ENCODE data around the gene ZNF133. TPM values are rescaled to one million over a fixed set of nuclear protein-coding genes. Genes with fewer than 3 reads are reported as not detected.

ZNF133 gene
- total and polyA plus RNA-seq, 2 donors from 2014 or later, result 12.8 to 15.0 TPM

GRCh38 chr20:18276821-18277220 is 11.5 kb upstream of the ZNF133 start:
- H3K27me3 ChIP-seq (ENCODE audit: control insufficient read depth, insufficient read depth, low read length), result no peaks in the 10 kb centered on the region

GRCh38 chr20:18279242-18279641 is 9.1 kb upstream of the ZNF133 start:
- Histone ChIP-seq H3K36me3 (ENCODE audit: control insufficient read depth in 2 of 3, insufficient read depth in 3 of 3, low read length in 3 of 3) (no peaks in the 10 kb centered on the region), H3K27me3 (ENCODE audit: control insufficient read depth, insufficient read depth, low read length) (no peaks in the 10 kb centered on the region), H3K9me3 (ENCODE audit: control insufficient read depth in 2 of 3, insufficient read depth in 1 of 3, low read length in 3 of 3) (no peaks in the 10 kb centered on the region), H3K9ac (ENCODE audit: low read length in 3 of 3) (no peak overlapping the region), H3K27ac (ENCODE audit: low read depth in 2 of 2, low read length in 2 of 2) (no peak overlapping the region), H3K4me3 (ENCODE audit: low read length in 3 of 3) (no peak overlapping the region), H3K4me1 (ENCODE audit: control insufficient read depth in 2 of 3, insufficient read depth in 2 of 3, low read depth in 1 of 3, low read length in 3 of 3) (no peaks in the 10 kb centered on the region)
- intact Hi-C loops (cut with DNase I), result no loop called here
- TF ChIP-seq CTCF (IDR thresholded peaks at IDR 0.05; ENCODE audit: borderline replicate concordance, extremely low read depth, insufficient read depth), result no peak
- DNase-seq (no peak), FAIRE-seq (no peak)

More at GRCh38 chr20:18276821-18277220, 11.5 kb upstream of the ZNF133 start:
- TF ChIP-seq CTCF (IDR thresholded peaks at IDR 0.05; ENCODE audit: borderline replicate concordance, extremely low read depth, insufficient read depth), result peak; percentile 77
- Histone ChIP-seq H3K27ac (ENCODE audit: low read depth in 2 of 2, low read length in 2 of 2) (no peak overlapping the region), H3K4me3 (ENCODE audit: low read length in 3 of 3) (no peak overlapping the region), H3K9me3 (ENCODE audit: control insufficient read depth in 2 of 3, insufficient read depth in 1 of 3, low read length in 3 of 3) (no peaks in the 10 kb centered on the region), H3K4me1 (ENCODE audit: control insufficient read depth in 2 of 3, insufficient read depth in 2 of 3, low read depth in 1 of 3, low read length in 3 of 3) (no peaks in the 10 kb centered on the region), H3K9ac (ENCODE audit: low read length in 3 of 3) (no peak overlapping the region), H3K36me3 (ENCODE audit: control insufficient read depth in 2 of 3, insufficient read depth in 3 of 3, low read length in 3 of 3) (no peaks in the 10 kb centered on the region)
- peak; percentile 73 to 90 (median 81) for DNase-seq
- intact Hi-C loops (cut with DNase I), result no loop called here
- no peak for FAIRE-seq

GRCh38 chr20:18284805-18285533 is 3.4 kb upstream of the ZNF133 start:
- Histone ChIP-seq H3K27ac (ENCODE audit: low read depth in 2 of 2, low read length in 2 of 2) (no peak overlapping the region), H3K36me3 (ENCODE audit: control insufficient read depth in 2 of 3, insufficient read depth in 3 of 3, low read length in 3 of 3) (no peaks in the 10 kb centered on the region), H3K9ac (ENCODE audit: low read length in 3 of 3) (no peak overlapping the region), H3K4me1 (ENCODE audit: control insufficient read depth in 2 of 3, insufficient read depth in 2 of 3, low read depth in 1 of 3, low read length in 3 of 3) (peaks cover 0 to 7% (median 2%) of the 10 kb centered on the region in 3 donors), H3K9me3 (ENCODE audit: control insufficient read depth in 2 of 3, insufficient read depth in 1 of 3, low read length in 3 of 3) (peaks cover 0 to 8% (median 2%) of the 10 kb centered on the region in 3 donors), H3K27me3 (ENCODE audit: control insufficient read depth, insufficient read depth, low read length) (no peaks in the 10 kb centered on the region), H3K4me3 (ENCODE audit: low read length in 3 of 3) (no peak overlapping the region)
- intact Hi-C loops (cut with DNase I), result no loop called here
- no peak for DNase-seq
- no peak for TF ChIP-seq CTCF (IDR thresholded peaks at IDR 0.05; ENCODE audit: borderline replicate concordance, extremely low read depth, insufficient read depth)
- FAIRE-seq, result no peak

Data from kidney (tissue), 14 donors.